Prostate gland (tissue), 2 donors: ENCODE measurements around the gene KAZN. TPM values are rescaled to one million over a fixed set of nuclear protein-coding genes. Genes with fewer than 3 reads are reported as not detected.

ENCODE experiments used
- DNase-seq: peaks from one replicate; pipeline ENCODE4 v3.0.0-alpha.2; 2019; ENCODE audit warnings: low spot score
- H3K27ac ChIP-seq, 2 donors: fragments of 200-600 bp; sonication (generic); 2 replicates each; pipeline ENCODE4 v1.5.1; 2017 to 2019
- H3K27me3 ChIP-seq: fragments of 200-600 bp; sonication (generic); replicated peaks from 2 replicates; pipeline ENCODE4 v1.5.1; 2019; ENCODE audit not compliant: insufficient read depth
- H3K36me3 ChIP-seq, 2 donors: fragments of 200-600 bp; sonication (generic); 1 replicate in 1 of 2; 2 replicates in 1 of 2; pipeline versions ENCODE4 v1.5.1 to v1.8.1; 2017 to 2019
- H3K4me1 ChIP-seq: fragments of 200-600 bp; sonication (generic); replicated peaks from 2 replicates; pipeline ENCODE4 v1.5.1; 2019
- H3K4me3 ChIP-seq, 2 donors: fragments of 200-600 bp; sonication (generic); 2 replicates each; pipeline ENCODE4 v1.5.1; 2017 to 2019
- H3K9me3 ChIP-seq: fragments of 200-600 bp; sonication (generic); 2 replicates; pipeline ENCODE4 v1.5.1; 2017
- POLR2A ChIP-seq: fragments of 450-650 bp; IDR thresholded peaks from one replicate; pipeline ENCODE4 v1.6.1; 2016; ENCODE audit warnings: antibody characterized with exemption, mild to moderate bottlenecking
- POLR2AphosphoS5 ChIP-seq: sonication (generic); formaldehyde crosslinking; IDR thresholded peaks from one replicate; pipeline ENCODE4 v1.6.1; 2017; ENCODE audit warnings: antibody characterized with exemption
- WGBS: methylation state at CpG from one replicate; pipeline ENCODE4 v1.1.5; 2018; 5-methylcytosine and 5-hydroxymethylcytosine counted together
- intact Hi-C: fragments of 100-400 bp; cut with DNase I; formaldehyde crosslinking; loops from one replicate; pipeline ENCODE4 v1.14.2; 2022
- total RNA-seq, 2 donors: library from RNA; depleted of rRNA; stranded (reverse); fragments of >200 nt; gene quantifications; one replicate each; pipeline ENCODE4 v1.1.0, GENCODE V29; 2016
- TF ChIP-seq, protein P1 (sequence below), 4 experiments: fragments of 200-600 bp in 2 of 4; fragments of 450-650 bp in 2 of 4; sonication (generic) in 2 of 4; IDR thresholded peaks; 1 replicate in 3 of 4; 2 replicates in 1 of 4; pipeline ENCODE4 v1.5.1; 2016 to 2019; ENCODE audit warnings: antibody characterized with exemption in 4 of 4, mild to moderate bottlenecking in 2 of 4, moderate library complexity in 2 of 4

Gene KAZN
- total RNA-seq, 2 donors from 2014 or later: 8.3 to 12.7 TPM

DNA sequence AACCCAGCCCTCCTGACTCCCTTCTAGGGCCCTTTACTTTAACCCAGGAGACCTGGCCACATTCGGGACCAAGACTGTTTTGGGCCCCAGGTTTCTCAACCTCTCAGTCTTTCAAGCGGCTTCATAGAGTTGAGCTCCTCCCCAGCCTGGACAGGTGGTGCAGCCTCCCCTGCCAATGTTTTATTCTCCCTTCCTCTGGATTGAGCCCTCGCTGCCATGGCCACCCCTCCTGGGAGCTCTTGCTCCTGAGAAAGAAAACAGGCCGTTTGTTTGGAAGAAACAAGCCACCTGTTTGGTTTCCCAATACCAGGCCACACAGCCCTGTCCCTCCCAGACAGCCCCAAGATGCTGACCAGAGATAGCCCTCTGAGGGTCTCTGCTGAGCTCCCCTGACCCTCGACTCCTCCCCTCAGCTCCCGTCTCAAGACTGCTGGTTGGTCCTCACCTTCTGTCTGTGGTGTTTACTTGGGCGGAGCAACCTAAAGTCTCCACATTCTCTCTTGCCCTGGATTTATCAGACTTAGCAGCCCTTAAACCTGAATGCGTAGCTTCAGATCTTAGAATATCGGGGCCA is 558.4 kb downstream of the KAZN start:
- H3K4me3 ChIP-seq: no peak overlapping the region
- DNase-seq: no peak
- H3K27me3 ChIP-seq: no peaks in the 10 kb centered on the region
- H3K27ac ChIP-seq: peak overlapping the region; percentile 57 to 79
- H3K36me3 ChIP-seq: no peaks in the 10 kb centered on the region
- peaks cover 4% of the 10 kb centered on the region for H3K4me1 ChIP-seq
- TF ChIP-seq, protein P1, sequence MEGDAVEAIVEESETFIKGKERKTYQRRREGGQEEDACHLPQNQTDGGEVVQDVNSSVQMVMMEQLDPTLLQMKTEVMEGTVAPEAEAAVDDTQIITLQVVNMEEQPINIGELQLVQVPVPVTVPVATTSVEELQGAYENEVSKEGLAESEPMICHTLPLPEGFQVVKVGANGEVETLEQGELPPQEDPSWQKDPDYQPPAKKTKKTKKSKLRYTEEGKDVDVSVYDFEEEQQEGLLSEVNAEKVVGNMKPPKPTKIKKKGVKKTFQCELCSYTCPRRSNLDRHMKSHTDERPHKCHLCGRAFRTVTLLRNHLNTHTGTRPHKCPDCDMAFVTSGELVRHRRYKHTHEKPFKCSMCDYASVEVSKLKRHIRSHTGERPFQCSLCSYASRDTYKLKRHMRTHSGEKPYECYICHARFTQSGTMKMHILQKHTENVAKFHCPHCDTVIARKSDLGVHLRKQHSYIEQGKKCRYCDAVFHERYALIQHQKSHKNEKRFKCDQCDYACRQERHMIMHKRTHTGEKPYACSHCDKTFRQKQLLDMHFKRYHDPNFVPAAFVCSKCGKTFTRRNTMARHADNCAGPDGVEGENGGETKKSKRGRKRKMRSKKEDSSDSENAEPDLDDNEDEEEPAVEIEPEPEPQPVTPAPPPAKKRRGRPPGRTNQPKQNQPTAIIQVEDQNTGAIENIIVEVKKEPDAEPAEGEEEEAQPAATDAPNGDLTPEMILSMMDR (IDR thresholded peaks at IDR 0.05): no peak
- TF ChIP-seq POLR2AphosphoS5 (no peak), POLR2A (no peak)
- intact Hi-C loops: no loop called here
- H3K9me3 ChIP-seq: no peaks in the 10 kb centered on the region
- WGBS: 65% methylated on average over 9 of the region's 9 CpGs

DNA sequence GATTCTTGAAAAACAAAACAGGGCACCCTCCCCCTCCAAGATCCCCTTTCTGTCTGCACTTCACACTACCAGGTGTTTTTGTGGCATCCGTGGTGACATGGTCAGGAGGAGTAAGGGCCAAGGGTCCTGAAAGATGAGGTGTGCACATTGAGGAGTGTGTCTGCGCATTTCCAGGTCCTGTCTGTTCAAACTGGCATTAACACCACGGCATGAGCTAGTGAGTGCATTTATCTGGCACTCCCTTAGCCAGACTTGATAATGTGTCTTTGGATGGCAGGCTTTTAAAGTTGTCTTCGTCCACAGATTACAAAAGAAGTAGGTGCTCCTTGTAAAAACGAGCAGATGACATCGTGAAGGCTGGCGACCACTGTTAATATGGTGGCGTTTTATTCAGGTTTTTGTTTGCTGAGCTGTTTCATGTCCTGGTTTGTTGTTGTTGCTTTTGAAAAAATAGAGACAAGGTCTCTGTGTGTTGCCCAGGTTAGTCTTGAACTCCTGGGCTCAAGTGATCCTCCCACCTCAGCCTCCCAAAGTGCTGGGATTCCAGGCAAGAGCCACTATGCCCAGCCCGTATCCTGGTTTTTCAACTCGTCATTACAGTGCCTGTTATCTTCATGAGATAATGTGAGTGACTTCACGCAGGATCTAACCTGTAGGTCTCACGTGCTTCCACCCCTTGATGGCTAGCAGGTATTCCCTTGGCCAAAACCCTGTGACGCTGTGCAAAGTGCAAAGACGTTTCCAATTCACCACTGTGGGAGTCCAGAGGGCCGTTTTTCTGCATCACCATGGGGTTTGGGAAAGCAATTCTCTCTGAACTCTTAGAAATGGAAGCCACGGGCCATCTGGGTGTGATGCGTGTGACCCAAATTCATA is 559.3 kb downstream of the KAZN start:
- Histone ChIP-seq H3K27ac (peak overlapping the region; percentile 57 to 79), H3K27me3 (no peaks in the 10 kb centered on the region), H3K4me1 (peaks cover 4% of the 10 kb centered on the region), H3K36me3 (no peaks in the 10 kb centered on the region), H3K9me3 (no peaks in the 10 kb centered on the region), H3K4me3 (no peak overlapping the region)
- DNase-seq: no peak
- TF ChIP-seq POLR2A: no peak
- TF ChIP-seq, protein P1 (IDR thresholded peaks at IDR 0.05): no peak
- no peak for TF ChIP-seq POLR2AphosphoS5
- intact Hi-C loops: no loop called here
- 66% methylated on average over 17 of the region's 17 CpGs for whole genome bisulfite sequencing

DNA sequence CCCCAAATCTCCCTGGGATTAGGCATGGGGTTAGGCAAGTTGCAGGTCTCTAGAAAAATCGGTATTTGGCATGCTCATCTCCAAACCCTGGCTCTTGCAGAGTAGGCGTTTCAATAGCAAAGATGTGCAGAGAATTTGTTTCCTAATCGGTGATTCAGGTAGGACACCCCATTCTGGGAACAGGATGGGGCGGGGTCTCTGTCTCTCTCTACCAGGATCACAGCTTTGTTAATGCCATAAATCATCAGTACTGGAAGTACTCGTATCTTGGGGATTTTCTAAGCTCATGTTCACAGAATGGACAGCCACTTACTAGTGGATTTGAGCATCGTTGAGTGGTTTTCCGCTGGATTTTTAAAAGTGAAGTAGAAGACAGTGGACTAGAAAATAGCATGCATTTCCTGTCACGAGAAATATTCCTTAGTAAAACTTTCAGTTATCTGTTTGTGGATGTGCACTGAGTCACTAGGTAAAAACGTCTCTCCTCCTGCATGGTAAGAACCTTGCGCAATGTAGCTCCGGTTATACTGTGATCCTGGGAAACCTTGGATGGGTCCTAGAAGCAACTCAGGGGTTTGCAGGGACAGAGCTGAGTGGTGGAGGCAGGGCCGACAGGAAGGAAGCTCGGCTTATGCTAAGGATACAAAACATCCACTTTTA is 560.2 kb downstream of the KAZN start:
- peak; percentile 4 for TF ChIP-seq POLR2AphosphoS5
- TF ChIP-seq, protein P1 (IDR thresholded peaks at IDR 0.05): no peak
- no peaks in the 10 kb centered on the region for H3K36me3 ChIP-seq
- 55% methylated on average over 13 of the region's 13 CpGs for WGBS
- H3K9me3 ChIP-seq: no peaks in the 10 kb centered on the region
- no peak overlapping the region for H3K4me3 ChIP-seq
- H3K4me1 ChIP-seq: peaks cover 4% of the 10 kb centered on the region
- no peaks in the 10 kb centered on the region for H3K27me3 ChIP-seq
- intact Hi-C loops: no loop called here
- H3K27ac ChIP-seq: peak overlapping the region in 1 of 2 donors; percentile 79
- no peak for DNase-seq

DNA sequence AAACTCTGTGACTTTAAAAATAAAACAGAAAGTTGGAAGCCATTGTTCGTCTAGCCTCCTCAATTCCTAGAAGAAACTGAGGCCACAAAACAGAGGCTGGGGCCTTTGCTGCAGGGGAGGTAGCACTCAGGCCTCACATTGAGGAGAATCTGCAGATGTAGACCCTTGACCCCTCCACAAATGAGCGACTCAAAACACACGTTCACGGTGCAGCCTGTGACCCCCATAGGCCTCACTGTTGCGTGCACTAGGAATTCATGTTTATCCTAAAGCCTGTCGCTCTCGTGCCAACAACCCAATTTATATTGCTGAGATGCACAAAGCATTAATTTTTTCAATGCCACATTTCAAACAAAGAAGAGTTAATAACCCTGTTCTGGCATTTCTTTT is 560.7 kb downstream of the KAZN start:
- H3K36me3 ChIP-seq: no peaks in the 10 kb centered on the region
- TF ChIP-seq POLR2AphosphoS5: no peak
- no peak for TF ChIP-seq POLR2A
- TF ChIP-seq, protein P1 (IDR thresholded peaks at IDR 0.05): no peak
- no peak overlapping the region for H3K4me3 ChIP-seq
- intact Hi-C loops: no loop called here
- H3K27ac ChIP-seq: peak overlapping the region in 1 of 2 donors; percentile 13
- DNase-seq: no peak
- H3K9me3 ChIP-seq: no peaks in the 10 kb centered on the region
- WGBS: 56% methylated on average over 7 of the region's 7 CpGs
- H3K4me1 ChIP-seq: peaks cover 4% of the 10 kb centered on the region
- no peaks in the 10 kb centered on the region for H3K27me3 ChIP-seq
